ENCODE data around the gene PRKCQ.
A peak's percentile ranks its signal among the peaks of the same experiment; 100 is the strongest.
"Not testable (repeated sequence)": the region's sequence is repeated elsewhere in the genome, so short reads cannot be mapped to it uniquely, and the experiment has no call there.

The PRKCQ gene

GRCh38 chr10:6581778-6582228 lies 1.7 kb upstream of the PRKCQ start:
- in situ Hi-C loops (cut with HindIII; ENCODE audit: low sequenced_read_pairs), result no loop called here
- no peak overlapping the region for H3K4me3 ChIP-seq (ENCODE audit: low read depth, low read length)
- TF ChIP-seq CTCF (IDR thresholded peaks at IDR 0.05; ENCODE audit: low read depth, low read length), result no peak
- DNase-seq (ENCODE audit: low read depth, low spot score), result no peak

- in situ Hi-C loops (cut with HindIII; ENCODE audit: low sequenced_read_pairs); DNase-seq (ENCODE audit: low read depth, low spot score); H3K4me3 ChIP-seq (ENCODE audit: low read depth, low read length): not testable (repeated sequence)
Measured at GRCh38 chr10:6581223-6581622, 1.1 kb upstream of the PRKCQ start.

GRCh38 chr10:6580279-6581029 lies 378 bp upstream of the PRKCQ start:
- in situ Hi-C loops (cut with HindIII; ENCODE audit: low sequenced_read_pairs), result no loop called here
- peak; percentile 49 for DNase-seq (ENCODE audit: low read depth, low spot score)
- peak; percentile 51 for TF ChIP-seq CTCF (IDR thresholded peaks at IDR 0.05; ENCODE audit: low read depth, low read length)
- H3K4me3 ChIP-seq (ENCODE audit: low read depth, low read length), result peak overlapping the region; percentile 40

- peak overlapping the region; percentile 44 for H3K4me3 ChIP-seq (ENCODE audit: low read depth, low read length)
- no peak for TF ChIP-seq CTCF (IDR thresholded peaks at IDR 0.05; ENCODE audit: low read depth, low read length)
- peak; percentile 1 for DNase-seq (ENCODE audit: low read depth, low spot score)
- in situ Hi-C loops (cut with HindIII; ENCODE audit: low sequenced_read_pairs), result no loop called here
Measured at GRCh38 chr10:6579183-6579903, 733 bp downstream of the PRKCQ start.

- no peak for TF ChIP-seq CTCF (IDR thresholded peaks at IDR 0.05; ENCODE audit: low read depth, low read length)
- in situ Hi-C loops (cut with HindIII; ENCODE audit: low sequenced_read_pairs), result no loop called here
- no peak for DNase-seq (ENCODE audit: low read depth, low spot score)
- H3K4me3 ChIP-seq (ENCODE audit: low read depth, low read length), result no peak overlapping the region
Measured at GRCh38 chr10:6578795-6579182, 1.3 kb downstream of the PRKCQ start.

- DNase-seq (ENCODE audit: low read depth, low spot score), result no peak
- in situ Hi-C loops (cut with HindIII; ENCODE audit: low sequenced_read_pairs), result no loop called here
- H3K4me3 ChIP-seq (ENCODE audit: low read depth, low read length), result no peak overlapping the region
- TF ChIP-seq CTCF (IDR thresholded peaks at IDR 0.05; ENCODE audit: low read depth, low read length), result no peak
Measured at GRCh38 chr10:6578251-6578771, 1.8 kb downstream of the PRKCQ start.

GRCh38 chr10:6576326-6576725 lies 3.8 kb downstream of the PRKCQ start:
- no peak for TF ChIP-seq CTCF (IDR thresholded peaks at IDR 0.05; ENCODE audit: low read depth, low read length)
- no peak for DNase-seq (ENCODE audit: low read depth, low spot score)
- H3K4me3 ChIP-seq (ENCODE audit: low read depth, low read length), result no peak overlapping the region
- in situ Hi-C loops (cut with HindIII; ENCODE audit: low sequenced_read_pairs), result no loop called here
